Right lobe of liver (tissue), 6 donors: ENCODE data around the gene ACER3. TPM values are rescaled to one million over a fixed set of nuclear protein-coding genes. Genes with fewer than 3 reads are reported as not detected.
A peak's percentile ranks its signal among the peaks of the same experiment; 100 is the strongest.

Experiments
- ATAC-seq, 4 donors: fragments of 200-7000 bp; cut with Tn5 transposase; one replicate each; pipeline ENCODE4 v1.9.1; 2020; ENCODE audit warnings: mild to moderate bottlenecking in 4 of 4, moderate library complexity in 4 of 4
- DNase-seq, 3 donors: peaks; one replicate each; pipeline ENCODE4 v3.0.0-alpha.2; 2020
- H3K27ac ChIP-seq, 3 donors: fragments of 200-600 bp; one replicate each; pipeline ENCODE4 v1.8.0; 2022
- H3K27me3 ChIP-seq, 2 donors: fragments of 200-600 bp; one replicate each; pipeline ENCODE4 v1.8.0; 2022
- H3K36me3 ChIP-seq, 4 donors: fragments of 200-600 bp; sonication (generic) in 1 of 4; one replicate each; pipeline versions ENCODE4 v1.5.1 to v1.8.0; 2017 to 2022; ENCODE audit warnings: control low read depth in 1 of 4
- H3K4me1 ChIP-seq, 4 donors: fragments of 200-600 bp; sonication (generic) in 1 of 4; one replicate each; pipeline versions ENCODE4 v1.5.1 to v1.8.0; 2017 to 2022; ENCODE audit warnings: control low read depth in 1 of 4
- H3K4me3 ChIP-seq, 3 donors: fragments of 200-600 bp; one replicate each; pipeline ENCODE4 v1.8.0; 2022
- H3K9me3 ChIP-seq, 4 donors: fragments of 200-600 bp; sonication (generic) in 1 of 4; one replicate each; pipeline versions ENCODE4 v1.5.1 to v1.8.0; 2017 to 2022; ENCODE audit warnings: control low read depth in 1 of 4
- POLR2A ChIP-seq: fragments of 450-650 bp; IDR thresholded peaks from one replicate; pipeline ENCODE4 v1.6.1; 2017; ENCODE audit warnings: antibody characterized with exemption, mild to moderate bottlenecking
- WGBS: methylation state at CpG from one replicate; pipeline ENCODE4 v1.1.6; 2018; ENCODE audit warnings: low coverage, low lambda C conversion rate; ENCODE audit not compliant: insufficient coverage; ENCODE audit errors: missing lambda C conversion rate; 5-methylcytosine and 5-hydroxymethylcytosine counted together
- intact Hi-C, 2 donors: fragments of 100-400 bp; cut with DNase I; formaldehyde crosslinking; loops; one replicate each; pipeline versions ENCODE4 v1.11.2 to v1.14.1; 2022
- total RNA-seq, 6 experiments: library from RNA; depleted of rRNA in 2 of 6; stranded (reverse); fragments of >200 nt in 2 of 6; fragmentation: NEBNext Ultra II Directional in 3 of 6; extraction: Animal tissue kit (Norgen Biotek cat#: 25700) in 3 of 6; gene quantifications; one replicate each; pipeline versions ENCODE4 v1.1.0 to v1.2.4, GENCODE V29; 2016 to 2023
- TF ChIP-seq, protein P1 (sequence below), 4 donors: fragments of 200-600 bp in 3 of 4; fragments of 450-650 bp in 1 of 4; IDR thresholded peaks; one replicate each; pipeline versions ENCODE4 v1.5.1 to v1.8.0; 2016 to 2022; ENCODE audit warnings: antibody characterized with exemption in 4 of 4, mild to moderate bottlenecking in 2 of 4
- donor health status: DM: no; HTN: yes; CAD: no.
- donor health status: DM: no; HTN: no; CAD: no.
- donor health status: DM: no; HTN: no; CAD: no.
- donor health status: DM: no; HTN: yes; CAD: no.
- donor health status: DM: no; HTN: yes; CAD: no.

The ACER3 gene
- total RNA-seq, 6 experiments from 2014 or later = 5.1 to 11.6 (median 7.3) TPM

- Histone ChIP-seq H3K27me3 (no peaks in the 10 kb centered on the region), H3K9me3 (no peaks in the 10 kb centered on the region), H3K4me3 (no peak overlapping the region), H3K4me1 (peaks cover 0 to 24% (median 6%) of the 10 kb centered on the region in 4 donors), H3K27ac (no peak overlapping the region), H3K36me3 (no peaks in the 10 kb centered on the region)
- no peak for DNase-seq
- intact Hi-C loops = no loop called here
- WGBS = 42% methylated on average over 4 of the region's 4 CpGs
- ATAC-seq = peak; percentile 36 to 69 (median 62)
- TF ChIP-seq, protein P1, sequence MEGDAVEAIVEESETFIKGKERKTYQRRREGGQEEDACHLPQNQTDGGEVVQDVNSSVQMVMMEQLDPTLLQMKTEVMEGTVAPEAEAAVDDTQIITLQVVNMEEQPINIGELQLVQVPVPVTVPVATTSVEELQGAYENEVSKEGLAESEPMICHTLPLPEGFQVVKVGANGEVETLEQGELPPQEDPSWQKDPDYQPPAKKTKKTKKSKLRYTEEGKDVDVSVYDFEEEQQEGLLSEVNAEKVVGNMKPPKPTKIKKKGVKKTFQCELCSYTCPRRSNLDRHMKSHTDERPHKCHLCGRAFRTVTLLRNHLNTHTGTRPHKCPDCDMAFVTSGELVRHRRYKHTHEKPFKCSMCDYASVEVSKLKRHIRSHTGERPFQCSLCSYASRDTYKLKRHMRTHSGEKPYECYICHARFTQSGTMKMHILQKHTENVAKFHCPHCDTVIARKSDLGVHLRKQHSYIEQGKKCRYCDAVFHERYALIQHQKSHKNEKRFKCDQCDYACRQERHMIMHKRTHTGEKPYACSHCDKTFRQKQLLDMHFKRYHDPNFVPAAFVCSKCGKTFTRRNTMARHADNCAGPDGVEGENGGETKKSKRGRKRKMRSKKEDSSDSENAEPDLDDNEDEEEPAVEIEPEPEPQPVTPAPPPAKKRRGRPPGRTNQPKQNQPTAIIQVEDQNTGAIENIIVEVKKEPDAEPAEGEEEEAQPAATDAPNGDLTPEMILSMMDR (IDR thresholded peaks at IDR 0.05) = no peak
- TF ChIP-seq POLR2A = no peak
Observed at GRCh38 chr11:76841923-76842452, 18.7 kb upstream of the ACER3 start.

DNA sequence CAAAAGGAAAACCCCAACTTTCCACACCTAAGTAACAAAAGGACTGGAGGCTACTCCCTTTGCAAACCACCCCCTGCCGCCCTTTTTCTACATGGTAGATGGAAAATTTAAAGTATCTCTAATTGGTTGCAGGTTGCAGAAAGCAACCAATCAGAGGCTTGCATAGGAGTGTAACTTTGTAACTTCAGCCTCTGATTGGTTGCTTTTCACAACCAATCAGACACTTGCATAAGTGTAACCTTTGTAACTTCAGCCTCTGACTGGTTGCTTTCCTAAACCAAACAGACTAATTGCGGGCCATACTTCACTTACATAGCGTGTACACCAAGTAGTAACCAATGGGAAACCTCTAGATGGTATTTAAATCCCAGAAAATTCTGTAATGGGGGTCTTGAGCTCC lies 16.8 kb upstream of the ACER3 start:
- DNase-seq (no peak), ATAC-seq (no peak)
- TF ChIP-seq, protein P1 (IDR thresholded peaks at IDR 0.05) = no peak
- TF ChIP-seq POLR2A = no peak
- Histone ChIP-seq H3K27me3 (no peaks in the 10 kb centered on the region), H3K36me3 (no peaks in the 10 kb centered on the region), H3K9me3 (no peaks in the 10 kb centered on the region), H3K27ac (no peak overlapping the region), H3K4me1 (peaks cover 0 to 24% (median 6%) of the 10 kb centered on the region in 4 donors), H3K4me3 (no peak overlapping the region)
- whole genome bisulfite sequencing = 83% methylated on average over 3 of the region's 3 CpGs
- intact Hi-C loops = no loop called here

GRCh38 chr11:76844511-76844910 lies 16.2 kb upstream of the ACER3 start:
- intact Hi-C loops = no loop called here
- TF ChIP-seq POLR2A = no peak
- TF ChIP-seq, protein P1 (IDR thresholded peaks at IDR 0.05) = peak in 2 of 4 donors; percentile 5 to 18
- DNase-seq (no peak), ATAC-seq (peak; percentile 72 to 83 (median 77))
- Histone ChIP-seq H3K4me1 (peaks cover 0 to 24% (median 6%) of the 10 kb centered on the region in 4 donors), H3K27ac (no peak overlapping the region), H3K4me3 (no peak overlapping the region), H3K27me3 (no peaks in the 10 kb centered on the region), H3K9me3 (no peaks in the 10 kb centered on the region), H3K36me3 (no peaks in the 10 kb centered on the region)
- 42% methylated on average over 9 of the region's 10 CpGs for WGBS

GRCh38 chr11:76845069-76845468 lies 15.6 kb upstream of the ACER3 start:
- H3K9me3 ChIP-seq = no peaks in the 10 kb centered on the region
- DNase-seq (no peak), ATAC-seq (no peak)
- peaks cover 0 to 24% (median 6%) of the 10 kb centered on the region in 4 donors for H3K4me1 ChIP-seq
- TF ChIP-seq, protein P1 (IDR thresholded peaks at IDR 0.05) = no peak
- TF ChIP-seq POLR2A = no peak
- H3K27me3 ChIP-seq = no peaks in the 10 kb centered on the region
- no peak overlapping the region for H3K4me3 ChIP-seq
- no peak overlapping the region for H3K27ac ChIP-seq
- 71% methylated on average over 3 of the region's 3 CpGs for WGBS
- intact Hi-C loops = no loop called here
- H3K36me3 ChIP-seq = no peaks in the 10 kb centered on the region

DNA sequence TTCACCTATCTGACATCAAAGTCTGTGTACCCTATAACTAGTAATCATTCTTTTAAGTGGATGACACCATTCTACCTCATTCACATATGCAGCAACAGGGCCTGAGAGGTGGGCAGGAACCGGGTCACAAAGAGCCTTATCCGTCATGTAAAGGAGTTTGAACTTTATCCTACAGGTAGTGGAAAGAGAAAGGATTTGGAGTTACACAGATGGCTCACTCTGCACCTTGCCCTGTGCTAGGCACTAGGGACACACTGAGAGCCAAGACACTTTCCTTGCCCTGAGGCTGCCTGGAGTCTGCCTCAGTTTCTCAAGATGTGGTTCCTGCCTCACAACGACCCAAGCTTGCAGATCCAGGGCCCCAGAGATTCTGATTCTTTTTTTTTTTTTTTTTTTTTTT lies 14.3 kb upstream of the ACER3 start:
- intact Hi-C loops = no loop called here
- Histone ChIP-seq H3K4me1 (peaks cover 0 to 31% (median 8%) of the 10 kb centered on the region in 4 donors), H3K27me3 (no peaks in the 10 kb centered on the region), H3K4me3 (no peak overlapping the region), H3K27ac (no peak overlapping the region), H3K9me3 (no peaks in the 10 kb centered on the region), H3K36me3 (no peaks in the 10 kb centered on the region)
- no peak for TF ChIP-seq POLR2A
- TF ChIP-seq, protein P1 (IDR thresholded peaks at IDR 0.05) = no peak
- ATAC-seq (no peak), DNase-seq (no peak)
- WGBS = 57% methylated on average over 3 of the region's 3 CpGs
